HG03280 (cell line): Measurements from ENCODE around the gene RPRD1B.

Experiments
- ATAC-seq: cut with Tn5 transposase; IDR thresholded peaks from one replicate; pipeline ENCODE4 v1.9.1; 2021; ENCODE audit warnings: mild to moderate bottlenecking, moderate library complexity; ENCODE audit not compliant: unreplicated experiment

Gene RPRD1B

GRCh38 chr20:38132910-38133501 lies 99.5 kb downstream of the RPRD1B start:
- no peak for ATAC-seq

GRCh38 chr20:38133680-38134426 lies 100.3 kb downstream of the RPRD1B start:
- ATAC-seq: no peak

- ATAC-seq: no peak
Observed at GRCh38 chr20:38134427-38135270, 101.1 kb downstream of the RPRD1B start.

GRCh38 chr20:38135271-38135650 lies 101.7 kb downstream of the RPRD1B start:
- no peak for ATAC-seq

GRCh38 chr20:38135651-38136420 lies 102.3 kb downstream of the RPRD1B start:
- ATAC-seq: no peak

GRCh38 chr20:38136421-38137245 lies 103.1 kb downstream of the RPRD1B start:
- ATAC-seq: no peak

GRCh38 chr20:38137441-38138037 lies 104.0 kb downstream of the RPRD1B start:
- no peak for ATAC-seq

GRCh38 chr20:38138086-38138778 lies 104.7 kb downstream of the RPRD1B start:
- no peak for ATAC-seq

- ATAC-seq: no peak
Observed at GRCh38 chr20:38139156-38139912, 105.8 kb downstream of the RPRD1B start.

GRCh38 chr20:38139977-38140753 lies 106.6 kb downstream of the RPRD1B start:
- ATAC-seq: no peak

GRCh38 chr20:38141204-38141888 lies 107.8 kb downstream of the RPRD1B start:
- no peak for ATAC-seq
